Caco-2 (cell line): ENCODE measurements around the gene CNP. TPM values are rescaled to one million over a fixed set of nuclear protein-coding genes. Genes with fewer than 3 reads are reported as not detected.

Experiments
- BruUV-seq: library from RNA; stranded (reverse); fragments of 400-500 nt; replicated peaks from 2 replicates; lab custom pipeline; 2021; lab: Mats Ljungman, UMichigan
- CTCF ChIA-PET: fragments of 300-600 bp; sonication (Branson Sonifier 250); formaldehyde crosslinking; loops from one replicate; lab custom pipeline; 2022; ENCODE audit warnings: antibody characterized with exemption; lab: Charles Lee
- POLR2A ChIA-PET: fragments of 300-600 bp; sonication (Branson Sonifier 250); formaldehyde crosslinking; loops from one replicate; lab custom pipeline; 2022; ENCODE audit warnings: antibody characterized with exemption; lab: Charles Lee
- DNase-seq, 2 experiments: peaks; one replicate each; pipeline versions ENCODE4 v3.0.0 to v3.0.0-alpha.2; 2020 to 2022
- H3K27me3 ChIP-seq: replicated peaks from 2 replicates; pipeline ENCODE4 v1.6.0; 2011; ENCODE audit warnings: low read length; ENCODE audit not compliant: control insufficient read depth, insufficient read depth
- H3K36me3 ChIP-seq: 2 replicates; pipeline ENCODE4 v1.5.1; 2011; ENCODE audit warnings: low read length; ENCODE audit not compliant: control insufficient read depth, insufficient read depth
- H3K4me1 ChIP-seq: fragments of 250-450 bp; sonication (Bioruptor Pico); 2 replicates; pipeline ENCODE4 v1.5.1; 2020; ENCODE audit warnings: mild to moderate bottlenecking
- H3K4me3 ChIP-seq: 2 replicates; pipeline ENCODE4 v1.5.1; 2011; ENCODE audit warnings: low read depth, mild to moderate bottlenecking, control low read depth, low read length
- H3K9me3 ChIP-seq: fragments of 250-450 bp; sonication (Bioruptor Pico); 2 replicates; pipeline ENCODE4 v1.5.1; 2020; ENCODE audit warnings: mild to moderate bottlenecking, moderate library complexity
- H3K27ac Mint-ChIP-seq: one replicate; pipeline ENCODE4 v1.8.0; 2022; ENCODE audit warnings: mixed read lengths; ENCODE audit not compliant: unreplicated experiment
- H3K27me3 Mint-ChIP-seq: one replicate; pipeline ENCODE4 v1.8.0; 2022; ENCODE audit warnings: mixed read lengths; ENCODE audit not compliant: insufficient read depth, unreplicated experiment
- H3K36me3 Mint-ChIP-seq: one replicate; pipeline ENCODE4 v1.8.0; 2022; ENCODE audit warnings: mild to moderate bottlenecking, mixed read lengths; ENCODE audit not compliant: insufficient read depth, unreplicated experiment
- H3K4me1 Mint-ChIP-seq: one replicate; pipeline ENCODE4 v1.8.0; 2022; ENCODE audit warnings: low read depth, mixed read lengths; ENCODE audit not compliant: unreplicated experiment
- H3K4me3 Mint-ChIP-seq: one replicate; pipeline ENCODE4 v1.8.0; 2022; ENCODE audit warnings: mild to moderate bottlenecking, moderate library complexity, mixed read lengths; ENCODE audit not compliant: unreplicated experiment
- H3K9me3 Mint-ChIP-seq: one replicate; pipeline ENCODE4 v1.8.0; 2022; ENCODE audit warnings: mixed read lengths; ENCODE audit not compliant: unreplicated experiment
- CTCF ChIP-seq, 2 experiments: fragments of 200-600 bp in 1 of 2; IDR thresholded peaks; 1 replicate in 1 of 2; 2 replicates in 1 of 2; pipeline versions ENCODE4 v1.5.1 to v1.8.0; 2011 to 2022; ENCODE audit warnings: antibody characterized with exemption in 1 of 2, control low read depth in 1 of 2, inconsistent platforms in 1 of 2, low read depth in 1 of 2, low read length in 1 of 2, mild to moderate bottlenecking in 1 of 2, moderate library complexity in 1 of 2; ENCODE audit not compliant: insufficient read depth in 1 of 2, severe bottlenecking in 1 of 2, unreplicated experiment in 1 of 2
- intact Hi-C: fragments of 100-400 bp; cut with micrococcal nuclease; formaldehyde crosslinking; loops from one replicate; pipeline ENCODE4 v1.10.0; 2022; ENCODE audit not compliant: unreplicated experiment
- total RNA-seq: library from RNA; stranded (reverse); gene quantifications from 2 replicates; pipeline ENCODE4 v1.2.3, GENCODE V29; 2022

The CNP gene
- total RNA-seq, 1 experiment from 2014 or later = 94.5 TPM

GRCh38 chr17:41937970-41938954 is 28.3 kb upstream of the CNP start:
- no peak overlapping the region for H3K4me3 ChIP-seq
- ChIA-PET CTCF (interaction anchor here (0.5 to 1.3 kb wide), 2 partner anchors 8 to 138 kb away, joined by 3 to 4 read pairs; partner anchors contain the start of gene ODAD4), POLR2A (no interaction called here)
- no TSS peak for BruUV-seq
- no peaks in the 10 kb centered on the region for H3K27me3 ChIP-seq
- H3K9me3 Mint-ChIP-seq = no peaks in the 10 kb centered on the region
- no peaks in the 10 kb centered on the region for H3K36me3 Mint-ChIP-seq
- H3K4me1 ChIP-seq = peaks cover 9% of the 10 kb centered on the region
- H3K27ac Mint-ChIP-seq = no peak overlapping the region
- no peak for TF ChIP-seq CTCF (IDR thresholded peaks at IDR 0.05; ENCODE audit: insufficient read depth in 1 of 2, low read depth in 1 of 2, low read length in 1 of 2, severe bottlenecking in 1 of 2, unreplicated experiment in 1 of 2)
- no peaks in the 10 kb centered on the region for H3K4me1 Mint-ChIP-seq
- no peak overlapping the region for H3K4me3 Mint-ChIP-seq
- no peaks in the 10 kb centered on the region for H3K27me3 Mint-ChIP-seq
- no peaks in the 10 kb centered on the region for H3K9me3 ChIP-seq
- DNase-seq = no peak
- H3K36me3 ChIP-seq = no peaks in the 10 kb centered on the region; the same call in 1 of the 2 replicates
- intact Hi-C loops = no loop called here

- Mint-ChIP-seq H3K9me3 (no peaks in the 10 kb centered on the region), H3K36me3 (no peaks in the 10 kb centered on the region), H3K4me1 (no peaks in the 10 kb centered on the region), H3K27me3 (no peaks in the 10 kb centered on the region), H3K27ac (no peak overlapping the region), H3K4me3 (no peak overlapping the region)
- H3K4me1 ChIP-seq = peaks cover 9% of the 10 kb centered on the region
- H3K27me3 ChIP-seq = no peaks in the 10 kb centered on the region
- no peak for DNase-seq
- ChIA-PET CTCF (interaction anchor here (1.3 kb wide), 1 partner anchor 9 kb away, joined by 4 read pairs; the partner anchor contains the start of gene ODAD4), POLR2A (no interaction called here)
- no TSS peak for BruUV-seq
- no peak overlapping the region for H3K4me3 ChIP-seq
- no peaks in the 10 kb centered on the region for H3K9me3 ChIP-seq
- no peak for TF ChIP-seq CTCF (IDR thresholded peaks at IDR 0.05; ENCODE audit: insufficient read depth in 1 of 2, low read depth in 1 of 2, low read length in 1 of 2, severe bottlenecking in 1 of 2, unreplicated experiment in 1 of 2)
- intact Hi-C loops = no loop called here
- H3K36me3 ChIP-seq = no peaks in the 10 kb centered on the region; the same call in 1 of the 2 replicates
Observed at GRCh38 chr17:41939044-41939692, 27.4 kb upstream of the CNP start.

- H3K4me1 Mint-ChIP-seq = no peaks in the 10 kb centered on the region
- H3K36me3 Mint-ChIP-seq = no peaks in the 10 kb centered on the region
- Histone ChIP-seq H3K4me3 (no peak overlapping the region), H3K36me3 (no peaks in the 10 kb centered on the region; the same call in 1 of the 2 replicates), H3K9me3 (no peaks in the 10 kb centered on the region), H3K27me3 (no peaks in the 10 kb centered on the region), H3K4me1 (peaks cover 9% of the 10 kb centered on the region)
- TF ChIP-seq CTCF (IDR thresholded peaks at IDR 0.05; ENCODE audit: insufficient read depth in 1 of 2, low read depth in 1 of 2, low read length in 1 of 2, severe bottlenecking in 1 of 2, unreplicated experiment in 1 of 2) = no peak
- BruUV-seq = no TSS peak
- H3K4me3 Mint-ChIP-seq = no peak overlapping the region
- no peak for DNase-seq
- CTCF ChIA-PET = interaction anchor here (1.3 kb wide), 1 partner anchor 9 kb away, joined by 4 read pairs; the partner anchor contains the start of gene ODAD4
- no peaks in the 10 kb centered on the region for H3K9me3 Mint-ChIP-seq
- intact Hi-C loops = no loop called here
- H3K27me3 Mint-ChIP-seq = no peaks in the 10 kb centered on the region
- H3K27ac Mint-ChIP-seq = no peak overlapping the region
- POLR2A ChIA-PET = no interaction called here
Observed at GRCh38 chr17:41939693-41940090, 26.9 kb upstream of the CNP start.
